Neural progenitor cell (in vitro differentiated cells): ENCODE measurements around the gene IL16. TPM values are rescaled to one million over a fixed set of nuclear protein-coding genes. Genes with fewer than 3 reads are reported as not detected.

Source experiments
- DNase-seq: peaks from one replicate; pipeline ENCODE4 v3.0.0-alpha.2; 2016; ENCODE audit warnings: low spot score
- H2AFZ ChIP-seq: fragments of 200-600 bp; sonication (generic); replicated peaks from 2 replicates; pipeline ENCODE4 v1.6.1; 2016; ENCODE audit warnings: antibody characterized with exemption
- H3F3A ChIP-seq: fragments of 200-600 bp; sonication (generic); 2 replicates; pipeline ENCODE4 v1.6.1; 2016; ENCODE audit warnings: antibody characterized with exemption, low read depth
- H3K27ac ChIP-seq: fragments of 200-600 bp; sonication (generic); 2 replicates; pipeline ENCODE4 v1.5.1; 2016; ENCODE audit warnings: mild to moderate bottlenecking
- H3K27me3 ChIP-seq: fragments of 200-600 bp; sonication (generic); 2 replicates; pipeline ENCODE4 v1.6.1; 2016; ENCODE audit warnings: mild to moderate bottlenecking, moderate library complexity
- H3K36me3 ChIP-seq: fragments of 200-600 bp; sonication (generic); 2 replicates; pipeline ENCODE4 v1.5.1; 2016
- H3K4me1 ChIP-seq: fragments of 200-600 bp; sonication (generic); 2 replicates; pipeline ENCODE4 v1.6.1; 2016; ENCODE audit warnings: mixed run types
- H3K4me2 ChIP-seq: fragments of 200-600 bp; sonication (generic); 2 replicates; pipeline ENCODE4 v1.6.1; 2016
- H3K4me3 ChIP-seq: fragments of 200-600 bp; sonication (generic); 2 replicates; pipeline ENCODE4 v1.5.1; 2016
- H3K79me2 ChIP-seq: fragments of 200-600 bp; sonication (generic); 2 replicates; pipeline ENCODE4 v1.6.1; 2016; ENCODE audit warnings: low read depth
- H3K9ac ChIP-seq: fragments of 200-600 bp; sonication (generic); 2 replicates; pipeline ENCODE4 v1.6.1; 2016
- H3K9me3 ChIP-seq: fragments of 200-600 bp; sonication (generic); 2 replicates; pipeline ENCODE4 v1.5.1; 2016; ENCODE audit warnings: low read depth
- H4K20me1 ChIP-seq: fragments of 200-600 bp; sonication (generic); 2 replicates; pipeline ENCODE4 v1.6.1; 2016; ENCODE audit warnings: low read depth
- H3K27ac Mint-ChIP-seq: 3 replicates; pipeline ENCODE4 v1.8.0; 2021; ENCODE audit warnings: mixed read lengths
- H3K27me3 Mint-ChIP-seq: 2 replicates; pipeline ENCODE4 v1.8.0; 2022; ENCODE audit warnings: low read depth, mild to moderate bottlenecking, inconsistent platforms, moderate library complexity, mixed read lengths; ENCODE audit not compliant: insufficient read depth
- H3K36me3 Mint-ChIP-seq: 3 replicates; pipeline ENCODE4 v1.8.0; 2021; ENCODE audit warnings: mixed read lengths
- H3K4me1 Mint-ChIP-seq: 3 replicates; pipeline ENCODE4 v1.8.0; 2021; ENCODE audit warnings: mixed read lengths
- H3K4me3 Mint-ChIP-seq: 3 replicates; pipeline ENCODE4 v1.8.0; 2021; ENCODE audit warnings: mild to moderate bottlenecking, moderate library complexity, mixed read lengths
- H3K9me3 Mint-ChIP-seq: 3 replicates; pipeline ENCODE4 v1.8.0; 2020; ENCODE audit warnings: mixed read lengths
- CTCF ChIP-seq: fragments of 200-600 bp; sonication (generic); IDR thresholded peaks from 2 replicates; pipeline ENCODE4 v1.5.1; 2017; ENCODE audit warnings: antibody characterized with exemption, mild to moderate bottlenecking
- EZH2 ChIP-seq: fragments of 200-600 bp; sonication (generic); IDR thresholded peaks from 2 replicates; pipeline ENCODE4 v1.6.1; 2017; ENCODE audit warnings: antibody characterized with exemption, mild to moderate bottlenecking, moderate library complexity
- EZH2phosphoT487 ChIP-seq: fragments of 200-600 bp; sonication (generic); IDR thresholded peaks from 2 replicates; pipeline ENCODE4 v1.6.1; 2017; ENCODE audit warnings: antibody characterized with exemption
- total RNA-seq: library from RNA; depleted of rRNA; stranded (reverse); fragments of >200 nt; gene quantifications from 2 replicates; pipeline ENCODE4 v1.2.3, GENCODE V29; 2015; ENCODE audit warnings: low replicate concordance

Gene IL16
- total RNA-seq, 1 donor from 2014 or later, result not detected

GRCh38 chr15:81152799-81153198 lies 43.9 kb upstream of the IL16 start:
- no peaks in the 10 kb centered on the region for H3K36me3 ChIP-seq
- H3K4me3 Mint-ChIP-seq, result no peak overlapping the region
- no peak overlapping the region for H3K9ac ChIP-seq
- H3K4me1 Mint-ChIP-seq, result peaks cover 2% of the 10 kb centered on the region
- no peaks in the 10 kb centered on the region for H3K79me2 ChIP-seq
- H3K27ac ChIP-seq, result no peak overlapping the region
- no peaks in the 10 kb centered on the region for H4K20me1 ChIP-seq
- no peak overlapping the region for H3K4me3 ChIP-seq
- no peaks in the 10 kb centered on the region for H3K9me3 Mint-ChIP-seq
- H3K36me3 Mint-ChIP-seq, result no peaks in the 10 kb centered on the region
- peaks cover 3% of the 10 kb centered on the region for H3K27me3 Mint-ChIP-seq
- H3K27me3 ChIP-seq, result no peaks in the 10 kb centered on the region
- H3F3A ChIP-seq, result no peaks in the 10 kb centered on the region
- no peak for DNase-seq
- TF ChIP-seq EZH2, result no peak
- TF ChIP-seq CTCF, result no peak
- TF ChIP-seq EZH2phosphoT487, result no peak
- no peak overlapping the region for H3K27ac Mint-ChIP-seq
- no peak overlapping the region for H3K4me2 ChIP-seq
- H3K9me3 ChIP-seq, result no peaks in the 10 kb centered on the region
- H3K4me1 ChIP-seq, result no peaks in the 10 kb centered on the region
- H2AFZ ChIP-seq, result no peak overlapping the region

GRCh38 chr15:81155375-81156218 lies 41.1 kb upstream of the IL16 start:
- H3K36me3 Mint-ChIP-seq, result no peaks in the 10 kb centered on the region
- H3K36me3 ChIP-seq, result no peaks in the 10 kb centered on the region
- no peaks in the 10 kb centered on the region for H3K27me3 ChIP-seq
- H3K27ac ChIP-seq, result no peak overlapping the region
- H3K9me3 Mint-ChIP-seq, result no peaks in the 10 kb centered on the region
- no peak overlapping the region for H3K4me3 ChIP-seq
- H3K79me2 ChIP-seq, result no peaks in the 10 kb centered on the region
- peaks cover 2% of the 10 kb centered on the region for H3K4me1 Mint-ChIP-seq
- peaks cover 3% of the 10 kb centered on the region for H3K27me3 Mint-ChIP-seq
- no peaks in the 10 kb centered on the region for H3K9me3 ChIP-seq
- H3K9ac ChIP-seq, result no peak overlapping the region
- H3K4me1 ChIP-seq, result no peaks in the 10 kb centered on the region
- H3K4me2 ChIP-seq, result no peak overlapping the region
- DNase-seq, result peak; percentile 47
- no peak overlapping the region for H3K27ac Mint-ChIP-seq
- no peaks in the 10 kb centered on the region for H4K20me1 ChIP-seq
- no peak overlapping the region for H3K4me3 Mint-ChIP-seq
- H3F3A ChIP-seq, result no peaks in the 10 kb centered on the region
- peak; percentile 60 for TF ChIP-seq CTCF
- TF ChIP-seq EZH2phosphoT487, result no peak
- peak overlapping the region; percentile 51 for H2AFZ ChIP-seq

- Histone ChIP-seq H3K9ac (no peak overlapping the region), H3K27ac (no peak overlapping the region), H3K36me3 (no peaks in the 10 kb centered on the region), H3K4me2 (no peak overlapping the region), H3K4me3 (no peak overlapping the region), H3K27me3 (no peaks in the 10 kb centered on the region), H3F3A (no peaks in the 10 kb centered on the region), H3K9me3 (no peaks in the 10 kb centered on the region), H3K4me1 (no peaks in the 10 kb centered on the region), H3K79me2 (no peaks in the 10 kb centered on the region), H4K20me1 (no peaks in the 10 kb centered on the region), H2AFZ (peak overlapping the region; percentile 51)
- no peaks in the 10 kb centered on the region for H3K36me3 Mint-ChIP-seq
- peaks cover 2% of the 10 kb centered on the region for H3K4me1 Mint-ChIP-seq
- H3K4me3 Mint-ChIP-seq, result no peak overlapping the region
- H3K27me3 Mint-ChIP-seq, result peaks cover 3% of the 10 kb centered on the region
- H3K9me3 Mint-ChIP-seq, result no peaks in the 10 kb centered on the region
- TF ChIP-seq CTCF (no peak), EZH2 (no peak)
- DNase-seq, result no peak
- no peak overlapping the region for H3K27ac Mint-ChIP-seq
Measured at GRCh38 chr15:81156324-81156723, 40.4 kb upstream of the IL16 start.
